Erythroblast (primary cell): ENCODE measurements around the gene CHD1.
A peak's percentile ranks its signal among the peaks of the same experiment; 100 is the strongest.

Experiments
- DNase-seq, 2 experiments: peaks; one replicate each; lab custom pipeline; 2025; lab: John Stamatoyannopoulos, UW
- GATA1 ChIP-seq: IDR thresholded peaks from 2 replicates; pipeline ENCODE4 v1.6.1; 2011; ENCODE audit warnings: low read depth, mild to moderate bottlenecking, control low read depth, low read length, moderate library complexity
- POLR2A ChIP-seq: IDR thresholded peaks from 2 replicates; pipeline ENCODE4 v1.6.1; 2011; ENCODE audit warnings: mild to moderate bottlenecking, low read length

Gene CHD1

DNA sequence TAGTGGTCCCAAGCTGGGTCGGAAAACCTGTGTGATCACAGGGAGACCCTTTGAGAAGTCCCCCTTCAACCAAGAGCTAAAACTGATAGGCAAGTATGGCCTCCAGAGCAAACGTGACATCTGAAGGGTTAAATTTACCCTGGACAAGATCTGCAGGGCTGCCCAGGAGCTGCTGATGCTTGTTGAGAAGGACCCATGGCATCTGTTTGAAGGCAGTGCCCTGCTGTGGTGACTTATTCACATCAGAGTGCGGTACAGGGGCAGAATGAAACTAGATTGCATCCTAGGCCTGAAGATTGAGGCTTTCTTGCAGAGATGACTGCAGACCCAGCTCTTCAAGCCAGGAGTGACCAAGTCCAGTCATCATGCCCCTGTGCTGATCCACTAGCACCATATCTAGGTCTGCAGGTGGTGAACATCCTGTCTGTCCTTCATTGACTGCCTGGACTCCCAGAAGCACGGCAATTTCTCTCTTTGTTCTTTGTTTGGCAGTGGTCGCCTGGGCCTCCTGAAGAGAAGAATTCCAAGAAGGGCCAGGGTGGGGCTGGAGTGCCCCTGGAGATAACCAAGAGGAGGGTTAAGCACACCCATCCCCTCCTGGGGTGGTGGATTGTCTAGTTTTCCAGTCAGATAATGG, 25.7 kb upstream of the CHD1 start:
- peak; percentile 59 to 84 for DNase-seq
- TF ChIP-seq GATA1, result no peak
- TF ChIP-seq POLR2A, result no peak

- DNase-seq, result no peak
- TF ChIP-seq GATA1 (no peak), POLR2A (no peak)
Observed at GRCh38 chr5:98942847-98943246, 14.0 kb upstream of the CHD1 start.

DNA sequence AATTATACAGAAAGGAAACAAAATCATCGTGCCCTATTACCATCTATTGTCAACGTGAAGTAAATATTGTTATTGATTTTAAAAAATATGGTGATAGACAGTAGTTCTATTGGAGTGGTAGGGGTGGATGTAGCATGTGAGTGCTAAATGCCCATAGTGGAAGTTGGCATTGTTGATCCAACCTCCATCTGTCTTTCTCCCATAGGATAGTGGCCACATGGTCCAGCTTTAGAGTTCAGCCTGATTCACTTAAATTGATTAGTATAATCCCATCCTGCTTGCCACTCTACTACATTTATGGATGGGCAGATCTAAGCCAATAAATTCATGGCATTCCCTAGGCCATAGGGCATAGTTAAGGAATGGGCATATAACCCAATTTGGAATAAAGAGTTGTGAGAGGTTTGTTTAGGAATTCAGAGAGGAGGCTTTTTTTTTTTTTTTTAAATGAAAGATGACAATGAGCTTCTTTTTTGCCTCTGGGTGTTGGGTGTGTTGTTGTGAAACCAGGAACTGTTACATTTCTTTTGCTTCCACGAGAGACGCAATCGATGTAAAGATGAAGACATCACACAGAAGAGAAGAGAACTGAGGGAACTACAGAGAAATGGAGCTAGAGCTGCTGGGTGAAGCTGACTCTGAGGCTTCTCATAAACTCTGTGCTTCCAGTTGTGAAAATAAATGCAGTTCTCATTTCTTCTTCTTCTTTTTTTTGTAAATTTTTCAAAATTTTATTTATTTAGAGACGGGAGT, 12.5 kb upstream of the CHD1 start:
- TF ChIP-seq GATA1 (no peak), POLR2A (no peak)
- DNase-seq, result no peak

- TF ChIP-seq GATA1 (no peak), POLR2A (no peak)
- no peak for DNase-seq
Observed at GRCh38 chr5:98940581-98940980, 11.8 kb upstream of the CHD1 start.

DNA sequence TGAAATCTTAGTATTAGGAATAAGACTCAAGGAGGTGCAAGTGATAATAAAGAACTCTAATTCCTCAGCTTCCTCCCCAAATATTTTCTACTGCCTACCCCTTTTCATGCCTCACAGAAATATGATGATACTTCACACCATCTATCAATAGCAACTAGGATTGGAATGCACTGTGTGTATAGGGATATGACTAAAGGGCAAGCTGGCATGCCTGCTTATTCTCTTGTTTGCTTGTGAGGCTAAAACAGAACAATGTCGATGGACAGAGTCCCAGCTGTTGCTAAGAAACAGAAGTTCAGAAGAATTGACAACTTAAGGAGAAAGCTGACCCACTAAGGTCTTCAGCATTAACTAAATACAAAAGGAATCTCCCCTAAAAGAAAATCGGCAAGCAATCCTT, 9.7 kb upstream of the CHD1 start:
- no peak for TF ChIP-seq GATA1
- no peak for TF ChIP-seq POLR2A
- no peak for DNase-seq

DNA sequence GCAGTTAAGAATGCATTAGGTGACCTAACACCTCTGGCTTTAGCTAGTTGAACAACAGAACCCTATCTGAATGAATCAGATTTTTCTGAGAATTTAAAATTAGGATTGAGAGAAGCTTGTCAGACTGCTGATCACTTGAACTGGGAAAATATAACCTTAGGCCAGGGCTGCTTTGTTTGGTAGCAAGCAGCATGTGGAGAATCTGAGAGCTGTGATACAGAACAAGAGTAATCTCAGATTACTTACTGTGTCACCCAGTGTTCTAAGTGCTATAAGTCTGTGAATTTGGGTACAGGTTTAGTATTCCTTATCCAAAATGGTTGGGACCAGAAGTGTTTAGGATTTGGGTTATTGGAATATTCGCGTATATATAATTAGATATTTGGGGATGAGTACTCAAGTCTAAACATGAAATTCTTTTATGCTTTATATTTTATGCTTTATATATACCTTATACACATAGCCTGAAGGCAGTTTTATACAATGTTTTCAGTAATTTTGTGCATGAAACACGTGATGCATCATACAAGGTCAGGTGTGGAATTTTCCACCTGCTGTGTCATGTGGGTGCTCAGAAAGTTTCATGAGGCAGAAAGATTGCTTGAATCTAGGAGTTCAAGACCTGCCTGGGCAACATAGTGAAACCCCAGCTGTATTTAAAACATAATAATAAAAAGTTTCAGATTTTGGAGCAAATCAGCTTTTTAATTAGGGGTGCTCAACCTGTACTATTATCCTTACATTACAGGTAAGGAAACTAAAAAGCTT, 8.3 kb upstream of the CHD1 start:
- TF ChIP-seq GATA1 (no peak), POLR2A (no peak)
- no peak for DNase-seq

- TF ChIP-seq GATA1, result no peak
- TF ChIP-seq POLR2A, result no peak
- DNase-seq, result no peak
Observed at GRCh38 chr5:98935206-98935605, 6.4 kb upstream of the CHD1 start.

GRCh38 chr5:98934546-98934945, 5.7 kb upstream of the CHD1 start:
- TF ChIP-seq GATA1 (no peak), POLR2A (no peak)
- no peak for DNase-seq

GRCh38 chr5:98933445-98934072, 4.8 kb upstream of the CHD1 start:
- no peak for DNase-seq
- no peak for TF ChIP-seq GATA1
- no peak for TF ChIP-seq POLR2A

- TF ChIP-seq POLR2A, result no peak
- no peak for TF ChIP-seq GATA1
- no peak for DNase-seq
Observed at GRCh38 chr5:98930972-98931762, 2.4 kb upstream of the CHD1 start.

DNA sequence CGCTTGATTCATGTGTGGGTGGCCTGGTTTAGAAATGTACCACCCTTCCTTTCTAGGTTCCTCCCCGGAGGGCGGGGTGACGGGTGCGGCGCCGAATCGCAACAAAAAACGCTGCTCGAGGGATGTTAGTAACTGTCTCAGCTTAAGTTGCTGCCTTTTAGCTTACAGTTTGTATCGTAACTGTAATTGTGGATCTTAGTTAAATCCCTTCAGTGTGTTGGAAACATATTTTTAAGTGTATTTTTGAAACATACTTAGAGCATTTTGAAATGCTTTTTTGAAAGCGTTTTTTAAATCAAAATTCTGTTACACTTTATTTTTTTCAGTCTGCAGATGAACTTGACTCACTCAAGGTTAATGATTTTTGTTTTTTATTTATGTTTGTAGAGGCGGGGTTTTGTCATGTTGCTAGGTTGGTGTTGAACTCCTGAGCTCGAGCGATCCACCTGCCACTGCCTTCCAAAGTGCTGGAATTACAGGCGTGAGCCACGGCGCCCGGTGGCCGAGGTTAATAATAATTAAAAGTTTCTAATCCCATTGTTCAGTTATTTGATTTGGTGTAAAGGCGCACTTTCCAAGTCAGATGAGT, 997 bp upstream of the CHD1 start:
- peak; percentile 50 for TF ChIP-seq POLR2A
- TF ChIP-seq GATA1, result no peak
- no peak for DNase-seq

DNA sequence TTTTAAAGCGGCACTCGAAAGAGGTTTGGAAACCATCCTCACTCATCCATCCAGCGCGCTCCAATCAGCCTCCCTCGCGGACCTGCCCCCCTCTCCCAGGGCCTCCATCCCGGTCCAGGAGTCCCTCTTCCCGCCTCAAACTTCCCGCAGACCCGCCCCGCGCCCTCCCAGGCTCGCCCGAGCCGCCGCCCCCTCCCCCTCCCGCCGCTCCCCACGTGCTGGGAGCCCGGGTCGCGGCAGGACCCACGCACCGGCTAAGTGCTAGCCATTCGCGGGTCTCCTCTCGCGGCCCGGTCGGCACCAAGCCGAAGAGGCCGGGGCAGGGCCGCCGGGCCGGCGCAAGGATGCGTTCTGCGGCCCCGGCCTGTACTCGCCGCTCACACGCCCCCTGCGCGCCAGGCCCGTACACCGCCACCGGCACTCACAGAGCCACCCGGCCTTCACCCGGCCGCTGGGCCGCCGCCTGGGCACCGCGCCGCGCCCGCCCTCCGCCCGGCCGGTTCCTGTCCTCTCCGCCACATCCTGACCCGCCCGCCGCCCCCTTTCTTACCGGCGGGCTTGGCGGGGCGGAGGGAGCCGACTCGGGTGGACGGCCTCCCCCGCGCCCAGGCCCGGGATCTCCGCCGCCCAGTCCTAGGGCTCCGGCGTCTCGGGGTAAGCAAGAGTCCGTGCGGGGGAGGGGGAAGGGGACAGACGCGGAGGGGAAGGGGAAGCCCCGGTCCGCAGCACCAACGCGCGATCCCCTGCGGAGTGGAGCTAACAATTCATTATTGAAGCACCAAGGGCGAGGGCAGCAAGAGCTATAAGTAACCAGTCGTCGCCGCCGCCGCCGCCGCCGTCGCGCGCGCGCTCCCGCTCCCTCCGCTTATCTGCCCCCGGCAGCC, 576 bp downstream of the CHD1 start:
- DNase-seq, result peak; percentile 80 to 88
- TF ChIP-seq GATA1 (no peak), POLR2A (no peak)
